Muscle layer of colon (tissue), 2 donors: ENCODE data around the gene PRR36.

Experiments
- H3K27ac ChIP-seq: one replicate; pipeline ENCODE4 v1.7.0; 2013; ENCODE audit warnings: low read depth, mild to moderate bottlenecking, low read length, moderate library complexity
- H3K27me3 ChIP-seq, 2 donors: one replicate each; pipeline ENCODE4 v1.7.0; 2013; ENCODE audit warnings: low read length in 2 of 2, mild to moderate bottlenecking in 2 of 2; ENCODE audit not compliant: insufficient read depth in 2 of 2, control insufficient read depth in 1 of 2
- H3K36me3 ChIP-seq: one replicate; pipeline ENCODE4 v1.7.0; 2013; ENCODE audit warnings: mild to moderate bottlenecking, low read length; ENCODE audit not compliant: insufficient read depth
- H3K4me1 ChIP-seq: one replicate; pipeline ENCODE4 v1.7.0; 2013; ENCODE audit warnings: mild to moderate bottlenecking, low read length; ENCODE audit not compliant: insufficient read depth
- H3K4me3 ChIP-seq, 2 donors: one replicate each; pipeline ENCODE4 v1.7.0; 2013; ENCODE audit warnings: low read length in 2 of 2, low read depth in 1 of 2, mild to moderate bottlenecking in 1 of 2, moderate library complexity in 1 of 2
- H3K9ac ChIP-seq: one replicate; pipeline ENCODE4 v1.7.0; 2013; ENCODE audit warnings: low read length
- H3K9me3 ChIP-seq: one replicate; pipeline ENCODE4 v1.7.0; 2013; ENCODE audit warnings: mild to moderate bottlenecking, low read length
- donor health status: abdominal sarcoma.
- donor health status: Adenocarcinoma of cecum.

PRR36 gene

GRCh38 chr19:7874897-7875273 is 695 bp upstream of the PRR36 start:
- Histone ChIP-seq H3K9me3 (no peaks in the 10 kb centered on the region), H3K27ac (no peak overlapping the region), H3K4me1 (peaks cover 10% of the 10 kb centered on the region), H3K27me3 (peaks cover 0 to 32% of the 10 kb centered on the region in 2 donors), H3K4me3 (no peak overlapping the region), H3K36me3 (no peaks in the 10 kb centered on the region), H3K9ac (no peak overlapping the region)

- H3K27ac ChIP-seq: no peak overlapping the region
- H3K9me3 ChIP-seq: no peaks in the 10 kb centered on the region
- no peak overlapping the region for H3K9ac ChIP-seq
- peaks cover 15% of the 10 kb centered on the region for H3K4me1 ChIP-seq
- peaks cover 0 to 35% of the 10 kb centered on the region in 2 donors for H3K27me3 ChIP-seq
- H3K4me3 ChIP-seq: no peak overlapping the region
- no peaks in the 10 kb centered on the region for H3K36me3 ChIP-seq
These were observed 700 bp downstream of the PRR36 start for GRCh38 chr19:7873304-7874075.

- no peaks in the 10 kb centered on the region for H3K9me3 ChIP-seq
- H3K27ac ChIP-seq: no peak overlapping the region
- H3K9ac ChIP-seq: no peak overlapping the region
- peaks cover 18% of the 10 kb centered on the region for H3K4me1 ChIP-seq
- peaks cover 0 to 42% of the 10 kb centered on the region in 2 donors for H3K27me3 ChIP-seq
- peak overlapping the region in 1 of 2 donors; percentile 43 for H3K4me3 ChIP-seq
- H3K36me3 ChIP-seq: no peaks in the 10 kb centered on the region
These were observed 1.6 kb downstream of the PRR36 start for GRCh38 chr19:7872306-7873204.

- Histone ChIP-seq H3K27ac (peak overlapping the region; percentile 52), H3K36me3 (no peaks in the 10 kb centered on the region), H3K4me1 (peaks cover 18% of the 10 kb centered on the region), H3K9ac (no peak overlapping the region), H3K27me3 (peaks cover 0 to 50% of the 10 kb centered on the region in 2 donors), H3K9me3 (no peaks in the 10 kb centered on the region), H3K4me3 (peak overlapping the region in 1 of 2 donors; percentile 43)
These were observed 2.5 kb downstream of the PRR36 start for GRCh38 chr19:7871437-7872305.

GRCh38 chr19:7870571-7871436 is 3.4 kb downstream of the PRR36 start:
- Histone ChIP-seq H3K4me1 (peaks cover 18% of the 10 kb centered on the region), H3K27ac (no peak overlapping the region), H3K27me3 (peaks cover 0 to 55% of the 10 kb centered on the region in 2 donors), H3K9ac (no peak overlapping the region), H3K36me3 (no peaks in the 10 kb centered on the region), H3K4me3 (peak overlapping the region in 1 of 2 donors; percentile 43), H3K9me3 (no peaks in the 10 kb centered on the region)

- Histone ChIP-seq H3K27ac (no peak overlapping the region), H3K4me1 (peaks cover 18% of the 10 kb centered on the region), H3K9me3 (no peaks in the 10 kb centered on the region)
These were observed 4.2 kb downstream of the PRR36 start for GRCh38 chr19:7869910-7870511.

GRCh38 chr19:7869453-7869909 is 4.7 kb downstream of the PRR36 start:
- H3K9ac ChIP-seq: no peak overlapping the region
- H3K27me3 ChIP-seq: peaks cover 8 to 58% of the 10 kb centered on the region in 2 donors
- H3K27ac ChIP-seq: no peak overlapping the region

More at GRCh38 chr19:7869910-7870511, 4.2 kb downstream of the PRR36 start:
- Histone ChIP-seq H3K27me3 (peaks cover 6 to 59% of the 10 kb centered on the region in 2 donors), H3K36me3 (no peaks in the 10 kb centered on the region), H3K9ac (no peak overlapping the region), H3K4me3 (peak overlapping the region in 1 of 2 donors; percentile 18)

GRCh38 chr19:7868671-7869452 is 5.3 kb downstream of the PRR36 start:
- Histone ChIP-seq H3K9ac (no peak overlapping the region), H3K9me3 (no peaks in the 10 kb centered on the region), H3K27me3 (peaks cover 8 to 55% of the 10 kb centered on the region in 2 donors), H3K27ac (no peak overlapping the region), H3K4me1 (peaks cover 18% of the 10 kb centered on the region), H3K36me3 (no peaks in the 10 kb centered on the region), H3K4me3 (peak overlapping the region; percentile 20 to 41)

More at GRCh38 chr19:7869453-7869909, 4.7 kb downstream of the PRR36 start:
- H3K36me3 ChIP-seq: no peaks in the 10 kb centered on the region
- peaks cover 18% of the 10 kb centered on the region for H3K4me1 ChIP-seq
- no peaks in the 10 kb centered on the region for H3K9me3 ChIP-seq
- peak overlapping the region in 1 of 2 donors; percentile 18 for H3K4me3 ChIP-seq

- no peak overlapping the region for H3K9ac ChIP-seq
- H3K4me1 ChIP-seq: peaks cover 18% of the 10 kb centered on the region
- H3K9me3 ChIP-seq: no peaks in the 10 kb centered on the region
- peak overlapping the region in 1 of 2 donors; percentile 41 for H3K4me3 ChIP-seq
- H3K36me3 ChIP-seq: no peaks in the 10 kb centered on the region
- H3K27ac ChIP-seq: no peak overlapping the region
- H3K27me3 ChIP-seq: peaks cover 8 to 52% of the 10 kb centered on the region in 2 donors
These were observed 5.9 kb downstream of the PRR36 start for GRCh38 chr19:7868326-7868670.
